HepG2 (cell line): ENCODE results near the gene BDKRB1. TPM values are rescaled to one million over a fixed set of nuclear protein-coding genes. Genes with fewer than 3 reads are reported as not detected.

Experiments
- ATAC-seq: fragments of 200-7000 bp; cut with Tn5 transposase; 3 replicates; pipeline ENCODE4 v1.9.1; 2020; ENCODE audit warnings: mild to moderate bottlenecking, moderate library complexity
- BruUV-seq: library from RNA; stranded (reverse); fragments of 400-500 nt; replicated peaks from 2 replicates; lab custom pipeline; 2021; lab: Mats Ljungman, UMichigan
- CTCF ChIA-PET: fragments of 300-600 bp; formaldehyde crosslinking; extraction: SDS; loops from one replicate; lab custom pipeline; 2021; ENCODE audit warnings: low total read pairs, inconsistent platforms, low intra/inter-chr PET ratio; lab: Yijun Ruan, JAX
- POLR2A ChIA-PET: fragments of 350-600 bp; sonication (Branson Sonifier 250); formaldehyde crosslinking; loops from one replicate; lab custom pipeline; 2020; ENCODE audit warnings: antibody characterized with exemption, inconsistent platforms; lab: Yijun Ruan, JAX
- DNase-seq: peaks from one replicate; pipeline ENCODE4 v3.0.0-alpha.2; 2015; ENCODE audit warnings: low spot score
- FAIRE-seq: peaks from 3 replicates; lab custom pipeline; 2011; peaks lifted over from hg19 to GRCh38; lab: Jason Lieb, UNC
- H2AFZ ChIP-seq: one replicate; pipeline ENCODE4 v1.6.1; 2011; ENCODE audit warnings: low read length, inconsistent platforms
- H3K27ac ChIP-seq: fragments of 300-600 bp; 3 replicates; pipeline ENCODE4 v1.8.0; 2011; ENCODE audit warnings: mixed run types, mild to moderate bottlenecking, mixed read lengths, low read length, inconsistent platforms; ENCODE audit not compliant: insufficient read depth; ENCODE audit errors: extremely low read length
- H3K27me3 ChIP-seq, 2 experiments: fragments of 200-600 bp in 1 of 2; 2 replicates in 1 of 2; 3 replicates in 1 of 2; pipeline versions ENCODE4 v1.6.0 to v1.8.0; 2011; ENCODE audit warnings: low read length in 2 of 2, mild to moderate bottlenecking in 2 of 2, moderate library complexity in 2 of 2, inconsistent platforms in 1 of 2; ENCODE audit not compliant: insufficient read depth in 2 of 2, control insufficient read depth in 1 of 2
- H3K36me3 ChIP-seq, 2 experiments: fragments of 200-600 bp in 1 of 2; replicated peaks in 1 of 2; 2 replicates in 1 of 2; 3 replicates in 1 of 2; pipeline versions ENCODE4 v1.5.1 to v1.8.0; 2011; ENCODE audit warnings: low read length in 2 of 2, inconsistent platforms in 1 of 2; ENCODE audit not compliant: insufficient read depth in 2 of 2, control insufficient read depth in 1 of 2
- H3K4me1 ChIP-seq: 2 replicates; pipeline ENCODE4 v1.5.1; 2012; ENCODE audit warnings: low read length, inconsistent platforms; ENCODE audit not compliant: insufficient read depth
- H3K4me2 ChIP-seq: 2 replicates; pipeline ENCODE4 v1.6.0; 2011; ENCODE audit warnings: low read depth, low read length, inconsistent platforms
- H3K4me3 ChIP-seq, 3 experiments: fragments of 200-600 bp in 1 of 3; sonication (generic), shearing (Covaris generic) in 1 of 3; replicated peaks in 1 of 3; 2 replicates each; pipeline ENCODE4 v1.5.1; 2011 to 2016; ENCODE audit warnings: low read length in 3 of 3, inconsistent platforms in 2 of 3, low read depth in 2 of 3, mild to moderate bottlenecking in 2 of 3, control low read depth in 1 of 3, mixed read lengths in 1 of 3; ENCODE audit not compliant: insufficient read depth in 1 of 3
- H3K79me2 ChIP-seq: one replicate; pipeline ENCODE4 v1.6.1; 2011; ENCODE audit warnings: low read length, inconsistent platforms; ENCODE audit not compliant: insufficient read depth
- H3K9ac ChIP-seq: 2 replicates; pipeline ENCODE4 v1.6.0; 2011; ENCODE audit warnings: mild to moderate bottlenecking, low read depth, low read length, inconsistent platforms; ENCODE audit not compliant: insufficient read depth
- H3K9me3 ChIP-seq: 2 replicates; pipeline ENCODE4 v1.5.1; 2012; ENCODE audit warnings: mild to moderate bottlenecking, low read length
- H4K20me1 ChIP-seq: 2 replicates; pipeline ENCODE4 v1.6.0; 2011; ENCODE audit warnings: inconsistent platforms, mild to moderate bottlenecking, low read length, moderate library complexity; ENCODE audit not compliant: insufficient read depth
- CEBPB ChIP-seq: IDR thresholded peaks from 2 replicates; pipeline ENCODE4 v1.6.1; 2011; ENCODE audit warnings: low read depth, low read length, improper control_type of control experiment, borderline replicate concordance
- MLLT10 ChIP-seq: sonication (generic); formaldehyde crosslinking; IDR thresholded peaks from 2 replicates; pipeline ENCODE4 v1.4.0; 2020; ENCODE audit warnings: missing genetic modification reagents
- MTA1 ChIP-seq: sonication (generic); formaldehyde crosslinking; IDR thresholded peaks from 2 replicates; pipeline ENCODE4 v1.4.0; 2020; ENCODE audit warnings: missing genetic modification reagents, mild to moderate bottlenecking, borderline replicate concordance
- NFE2L2 ChIP-seq: fragments of 150-350 bp; IDR thresholded peaks from 2 replicates; pipeline ENCODE4 v1.6.1; 2014; ENCODE audit warnings: low read length
- PHB2 ChIP-seq: fragments of 450-650 bp; IDR thresholded peaks from 2 replicates; pipeline ENCODE4 v1.6.1; 2018; ENCODE audit not compliant: partially characterized antibody
- SNAPC2 ChIP-seq: sonication (generic); formaldehyde crosslinking; IDR thresholded peaks from 2 replicates; pipeline ENCODE4 v1.8.1; 2022; ENCODE audit warnings: mild to moderate bottlenecking, missing genetic modification reagents
- YY1 ChIP-seq: IDR thresholded peaks from 2 replicates; pipeline ENCODE4 v1.6.1; 2011; ENCODE audit warnings: low read length, low read depth, moderate library complexity, mild to moderate bottlenecking; ENCODE audit not compliant: insufficient read depth, insufficient replicate concordance
- ZNF484 ChIP-seq: sonication (generic); formaldehyde crosslinking; IDR thresholded peaks from 2 replicates; pipeline ENCODE4 v1.5.1; 2020; ENCODE audit warnings: mild to moderate bottlenecking, low read depth, missing genetic modification reagents, borderline replicate concordance
- ZNF503 ChIP-seq: sonication (generic); formaldehyde crosslinking; IDR thresholded peaks from 2 replicates; pipeline ENCODE4 v1.4.0; 2020; ENCODE audit warnings: missing genetic modification reagents
- WGBS: methylation state at CpG from one replicate; pipeline ENCODE4 v1.1.6; 2017; ENCODE audit warnings: low lambda C conversion rate; 5-methylcytosine and 5-hydroxymethylcytosine counted together
- in situ Hi-C: cut with HindIII; loops from 2 replicates; pipeline ENCODE4 v1.10.0; 2017; ENCODE audit warnings: low pct_unique_long_range_greater_than_20kb; ENCODE audit not compliant: extremely low pct_ligation_motif_present
- intact Hi-C: fragments of 100-400 bp; cut with micrococcal nuclease; formaldehyde crosslinking; loops from one replicate; pipeline ENCODE4 v1.10.0; 2022; ENCODE audit not compliant: unreplicated experiment
- polyA plus RNA-seq, 8 experiments: library from polyadenylated mRNA; depleted of rRNA in 3 of 8; stranded (reverse) in 7 of 8; unstranded in 1 of 8; fragments of >200 nt; fragmentation: Illumina TruSeq in 4 of 8; extraction: Trizol in 4 of 8; gene quantifications; 2 replicates each; pipeline versions ENCODE4 v1.2.1 to v1.2.3, GENCODE V29; 2011 to 2016; ENCODE audit warnings: low read depth in 4 of 8, missing spikeins in 1 of 8, mixed read lengths in 1 of 8; ENCODE audit not compliant: insufficient read depth in 1 of 8
- total RNA-seq, 5 experiments: library from RNA; depleted of rRNA; stranded (reverse); fragments of >200 nt; fragmentation: Illumina TruSeq; extraction: Trizol; gene quantifications; 2 replicates each; pipeline ENCODE4 v1.2.3, GENCODE V29; 2016; ENCODE audit warnings: low read depth in 1 of 5

Gene BDKRB1
- total and polyA plus RNA-seq, 2 of the 13 experiments (the other 11 are each of a cell fraction or from before 2014, with no cell fraction given) = 0.05 TPM; not detected in 1

GRCh38 chr14:96247031-96247430, 9.0 kb upstream of the BDKRB1 start:
- intact Hi-C loops = no loop called here

GRCh38 chr14:96249029-96249428, 7.0 kb upstream of the BDKRB1 start:
- POLR2A ChIA-PET = no interaction called here
- 21% methylated on average over 5 of the region's 5 CpGs for WGBS
- H3K27me3 ChIP-seq = peaks cover 0 to 13% of the 10 kb centered on the region in 2 experiments; a peak in 2 of 5 replicates
- H4K20me1 ChIP-seq = no peaks in the 10 kb centered on the region
- CTCF ChIA-PET = no interaction called here
- DNase-seq (no peak), FAIRE-seq (no peak), ATAC-seq (no peak)
- no peaks in the 10 kb centered on the region for H3K4me1 ChIP-seq
- no peak overlapping the region for H3K4me2 ChIP-seq
- no peaks in the 10 kb centered on the region for H3K36me3 ChIP-seq
- H3K79me2 ChIP-seq = no peaks in the 10 kb centered on the region
- in situ Hi-C loops (no loop called here), intact Hi-C loops (no loop called here)
- H2AFZ ChIP-seq = no peak overlapping the region
- TF ChIP-seq SNAPC2 (no peak), CEBPB (0 out of 2 replicates have a peak, but pooled peaks have one; percentile 0), NFE2L2 (0 out of 2 replicates have a peak, but pooled peaks have one; percentile 18), PHB2 (no peak)
- no peak overlapping the region for H3K27ac ChIP-seq
- H3K9me3 ChIP-seq = no peaks in the 10 kb centered on the region
- no peak overlapping the region for H3K4me3 ChIP-seq
- BruUV-seq = no TSS peak
- H3K9ac ChIP-seq = no peak overlapping the region

More at GRCh38 chr14:96247031-96247430, 9.0 kb upstream of the BDKRB1 start:
- TF ChIP-seq ZNF503 (CRISPR knock-in tag) (no peak), ZNF484 (no peak), YY1 (no peak), MTA1 (no peak), MLLT10 (CRISPR knock-in tag) (no peak)
- TF ChIP-seq, all 625 proteins: peak for 0
- Histone ChIP-seq H3K27me3 (0 out of 5 replicates have a peak, but pooled peaks cover 0 to 2% of the 10 kb centered on the region in 2 experiments), H2AFZ (no peak overlapping the region), H3K4me3 (no peak overlapping the region), H3K79me2 (no peaks in the 10 kb centered on the region), H4K20me1 (no peaks in the 10 kb centered on the region), H3K27ac (no peak overlapping the region), H3K4me1 (no peaks in the 10 kb centered on the region), H3K9me3 (no peaks in the 10 kb centered on the region), H3K36me3 (no peaks in the 10 kb centered on the region), H3K4me2 (no peak overlapping the region), H3K9ac (no peak overlapping the region)
- no peak for ATAC-seq
- 17% methylated on average over 6 of the region's 6 CpGs for WGBS
- no peak for FAIRE-seq
- DNase-seq = no peak
- ChIA-PET POLR2A (no interaction called here), CTCF (no interaction called here)
- BruUV-seq = no TSS peak
- in situ Hi-C loops = no loop called here
